Brain microvascular endothelial cell (primary cell): ENCODE measurements around the gene HNRNPLL.
A peak's percentile ranks its signal among the peaks of the same experiment; 100 is the strongest.

Source experiments
- DNase-seq: peaks from one replicate; pipeline ENCODE4 v3.0.0-alpha.2; 2020
- H3K27ac ChIP-seq: fragments of 250-450 bp; sonication (Bioruptor Pico); 2 replicates; pipeline ENCODE4 v1.5.1; 2020; ENCODE audit warnings: mild to moderate bottlenecking, moderate library complexity
- H3K27me3 ChIP-seq: fragments of 250-450 bp; sonication (Bioruptor Pico); replicated peaks from 2 replicates; pipeline ENCODE4 v1.5.1; 2020; ENCODE audit warnings: mild to moderate bottlenecking
- H3K36me3 ChIP-seq: fragments of 250-450 bp; sonication (Bioruptor Pico); replicated peaks from 2 replicates; pipeline ENCODE4 v1.5.1; 2020; ENCODE audit warnings: mild to moderate bottlenecking
- H3K4me3 ChIP-seq: 2 replicates; pipeline ENCODE4 v1.5.1; 2011; ENCODE audit warnings: low read depth, mild to moderate bottlenecking, control low read depth, low read length, moderate library complexity
- in situ Hi-C: cut with HindIII; loops from 2 replicates; pipeline ENCODE4 v1.10.0; 2017; ENCODE audit warnings: low sequenced_read_pairs, low pct_ligation_motif_present
- TF ChIP-seq, protein P1 (sequence below): IDR thresholded peaks from 2 replicates; pipeline ENCODE4 v1.5.1; 2011; ENCODE audit warnings: low read depth, mild to moderate bottlenecking, moderate library complexity, low read length, control low read depth, inconsistent platforms; ENCODE audit errors: missing control alignments

Gene HNRNPLL

DNA sequence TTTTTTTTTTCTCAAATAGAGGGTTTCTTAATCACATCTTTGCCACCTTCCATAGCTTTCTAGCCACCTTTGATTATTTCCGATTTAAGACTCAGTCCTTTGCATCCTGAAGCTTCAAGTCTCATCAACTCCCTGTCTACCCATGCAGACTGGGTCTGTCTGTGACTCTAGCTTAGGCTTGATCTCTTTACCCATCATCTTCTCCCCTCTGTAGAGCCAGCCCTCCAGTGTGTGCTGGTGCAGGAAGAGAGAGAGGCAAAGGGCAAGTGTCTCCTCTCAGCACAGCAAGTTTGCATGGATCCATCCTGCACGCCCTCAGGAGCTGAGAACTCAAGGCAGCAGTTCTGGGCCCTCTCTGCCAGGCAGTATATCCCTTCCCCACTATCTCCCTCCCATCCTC, 70.4 kb downstream of the HNRNPLL start:
- H3K36me3 ChIP-seq, result no peaks in the 10 kb centered on the region
- TF ChIP-seq, protein P1, sequence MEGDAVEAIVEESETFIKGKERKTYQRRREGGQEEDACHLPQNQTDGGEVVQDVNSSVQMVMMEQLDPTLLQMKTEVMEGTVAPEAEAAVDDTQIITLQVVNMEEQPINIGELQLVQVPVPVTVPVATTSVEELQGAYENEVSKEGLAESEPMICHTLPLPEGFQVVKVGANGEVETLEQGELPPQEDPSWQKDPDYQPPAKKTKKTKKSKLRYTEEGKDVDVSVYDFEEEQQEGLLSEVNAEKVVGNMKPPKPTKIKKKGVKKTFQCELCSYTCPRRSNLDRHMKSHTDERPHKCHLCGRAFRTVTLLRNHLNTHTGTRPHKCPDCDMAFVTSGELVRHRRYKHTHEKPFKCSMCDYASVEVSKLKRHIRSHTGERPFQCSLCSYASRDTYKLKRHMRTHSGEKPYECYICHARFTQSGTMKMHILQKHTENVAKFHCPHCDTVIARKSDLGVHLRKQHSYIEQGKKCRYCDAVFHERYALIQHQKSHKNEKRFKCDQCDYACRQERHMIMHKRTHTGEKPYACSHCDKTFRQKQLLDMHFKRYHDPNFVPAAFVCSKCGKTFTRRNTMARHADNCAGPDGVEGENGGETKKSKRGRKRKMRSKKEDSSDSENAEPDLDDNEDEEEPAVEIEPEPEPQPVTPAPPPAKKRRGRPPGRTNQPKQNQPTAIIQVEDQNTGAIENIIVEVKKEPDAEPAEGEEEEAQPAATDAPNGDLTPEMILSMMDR, result no peak
- H3K27me3 ChIP-seq, result no peaks in the 10 kb centered on the region
- in situ Hi-C loops, result no loop called here
- DNase-seq, result no peak
- H3K27ac ChIP-seq, result no peak overlapping the region
- H3K4me3 ChIP-seq, result no peak overlapping the region

DNA sequence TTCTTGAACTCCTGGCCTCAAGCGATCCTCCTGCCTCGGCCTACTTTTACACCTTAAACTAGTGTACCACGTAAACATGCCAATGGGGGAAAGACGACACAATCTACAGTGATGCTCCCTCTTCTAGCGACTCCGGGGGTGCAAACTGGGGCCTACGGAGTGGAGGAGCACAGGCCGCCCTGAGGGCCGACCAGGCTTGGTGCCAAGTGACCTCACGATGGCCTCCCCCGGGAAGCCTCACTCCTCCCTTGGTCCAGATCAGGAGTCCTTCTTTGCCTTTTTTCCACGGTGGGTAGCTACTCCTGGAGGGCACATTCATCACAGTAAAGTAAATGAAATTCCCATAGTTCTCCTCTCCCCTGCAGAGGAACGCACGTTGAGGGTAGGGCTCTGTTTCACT, 73.5 kb downstream of the HNRNPLL start:
- Histone ChIP-seq H3K36me3 (no peaks in the 10 kb centered on the region), H3K4me3 (no peak overlapping the region), H3K27ac (no peak overlapping the region), H3K27me3 (no peaks in the 10 kb centered on the region)
- TF ChIP-seq, protein P1, result no peak
- DNase-seq, result no peak
- in situ Hi-C loops, result no loop called here

GRCh38 chr2:38528534-38528933, 74.2 kb downstream of the HNRNPLL start:
- Histone ChIP-seq H3K36me3 (no peaks in the 10 kb centered on the region), H3K27ac (no peak overlapping the region), H3K4me3 (peak overlapping the region; percentile 54), H3K27me3 (no peaks in the 10 kb centered on the region)
- TF ChIP-seq, protein P1, result no peak
- no peak for DNase-seq
- in situ Hi-C loops, result no loop called here

- in situ Hi-C loops, result no loop called here
- peak; percentile 65 for DNase-seq
Observed at GRCh38 chr2:38528008-38528442, 74.7 kb downstream of the HNRNPLL start.

DNA sequence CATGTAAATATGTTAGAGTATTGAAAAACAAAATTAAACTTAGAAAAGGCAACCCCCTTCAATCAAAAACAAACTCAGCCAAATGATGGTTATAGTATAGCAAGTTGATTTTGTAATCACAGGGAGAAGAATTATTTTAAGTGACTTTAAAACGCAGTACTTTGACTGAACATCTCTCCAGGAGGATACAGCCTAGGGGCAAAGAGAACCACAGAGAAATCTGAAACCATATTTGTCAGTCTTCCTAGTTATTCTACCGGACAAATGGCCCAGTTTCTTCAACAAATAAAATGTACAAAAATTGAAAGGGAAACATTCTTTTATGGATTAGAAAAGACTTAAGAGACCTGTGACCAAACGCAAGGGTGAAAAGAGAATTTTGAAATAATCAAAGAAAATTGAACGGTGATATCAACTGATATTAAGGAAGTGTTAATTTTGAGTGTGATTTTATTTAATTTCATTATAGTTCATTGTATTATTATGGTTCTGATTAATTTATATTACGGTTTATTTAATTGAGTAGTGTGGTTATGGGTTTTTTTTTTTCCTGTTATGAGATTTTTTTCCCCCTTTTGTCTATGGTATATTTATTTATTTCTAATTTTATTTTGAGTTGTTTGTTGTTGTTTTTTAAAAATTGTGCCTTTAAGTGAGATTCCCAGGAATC, 75.3 kb downstream of the HNRNPLL start:
- TF ChIP-seq, protein P1, result no peak
- peak overlapping the region; percentile 72 for H3K27ac ChIP-seq
- no peak for DNase-seq
- in situ Hi-C loops, result no loop called here
- H3K36me3 ChIP-seq, result no peaks in the 10 kb centered on the region
- no peaks in the 10 kb centered on the region for H3K27me3 ChIP-seq
- peak overlapping the region; percentile 54 for H3K4me3 ChIP-seq

More at GRCh38 chr2:38528008-38528442, 74.7 kb downstream of the HNRNPLL start:
- TF ChIP-seq, protein P1, result no peak
- no peaks in the 10 kb centered on the region for H3K27me3 ChIP-seq
- no peaks in the 10 kb centered on the region for H3K36me3 ChIP-seq
- H3K27ac ChIP-seq, result peak overlapping the region; percentile 72
- H3K4me3 ChIP-seq, result peak overlapping the region; percentile 54

DNA sequence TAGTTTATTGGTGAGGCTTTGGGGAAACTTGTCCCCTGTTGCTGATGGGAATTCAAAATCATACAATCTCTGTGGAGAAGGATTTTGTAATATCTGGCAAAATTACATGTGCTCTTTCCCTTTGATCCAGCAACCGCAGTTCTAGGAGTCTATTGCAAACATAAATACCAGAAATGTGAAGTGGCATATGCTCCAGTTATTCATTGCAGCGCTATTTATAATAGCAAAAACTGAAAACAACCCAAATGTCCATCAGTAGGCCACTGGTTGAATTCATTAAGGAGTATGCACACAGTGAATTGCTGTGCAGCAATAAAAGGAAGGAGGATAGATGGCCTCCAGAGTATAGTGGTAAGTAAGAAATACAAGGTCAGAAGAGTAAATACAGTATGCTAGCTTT, 76.5 kb downstream of the HNRNPLL start:
- TF ChIP-seq, protein P1, result no peak
- Histone ChIP-seq H3K27me3 (no peaks in the 10 kb centered on the region), H3K4me3 (no peak overlapping the region), H3K27ac (no peak overlapping the region), H3K36me3 (no peaks in the 10 kb centered on the region)
- in situ Hi-C loops, result no loop called here
- peak; percentile 35 for DNase-seq
